ENCODE data around the gene TCHH.

Gene TCHH

DNA sequence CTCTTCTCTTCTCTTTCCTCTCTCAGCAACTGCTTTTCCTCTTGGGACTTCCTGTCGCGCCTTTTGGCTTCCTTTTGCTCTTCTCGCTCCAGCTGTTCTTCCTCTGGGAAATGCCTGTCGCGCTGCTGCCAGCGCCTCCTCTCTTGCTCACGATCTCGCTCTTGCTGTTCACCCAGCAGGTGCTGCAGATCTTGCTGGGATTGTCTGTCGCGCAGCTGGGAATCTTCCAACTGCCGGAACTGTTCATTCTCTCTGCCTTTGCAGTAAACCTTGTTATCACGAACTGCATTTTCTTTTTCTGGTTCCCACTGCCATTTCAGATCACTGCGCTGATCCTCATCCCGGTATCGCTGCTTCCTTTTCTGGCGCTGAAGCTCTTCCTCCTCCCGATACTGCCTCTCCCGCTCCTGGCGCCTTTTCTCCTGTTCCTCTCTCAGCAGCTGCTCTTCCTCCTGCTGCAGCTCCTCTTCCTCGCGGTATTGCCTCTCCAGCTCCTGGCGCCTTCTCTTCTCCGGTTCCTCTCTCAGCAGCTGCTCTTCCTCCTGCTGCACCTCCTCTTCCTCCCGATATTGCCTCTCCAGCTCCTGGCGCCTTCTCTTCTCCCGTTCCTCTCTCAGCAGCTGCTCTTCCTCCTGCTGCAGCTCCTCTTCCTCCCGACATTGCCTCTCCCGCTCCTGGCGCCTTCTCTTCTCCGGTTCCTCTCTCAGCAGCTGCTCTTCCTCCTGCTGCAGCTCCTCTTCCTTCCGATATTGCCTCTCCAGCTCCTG lies 5.8 kb downstream of the TCHH start:
- TF ChIP-seq, protein P1, sequence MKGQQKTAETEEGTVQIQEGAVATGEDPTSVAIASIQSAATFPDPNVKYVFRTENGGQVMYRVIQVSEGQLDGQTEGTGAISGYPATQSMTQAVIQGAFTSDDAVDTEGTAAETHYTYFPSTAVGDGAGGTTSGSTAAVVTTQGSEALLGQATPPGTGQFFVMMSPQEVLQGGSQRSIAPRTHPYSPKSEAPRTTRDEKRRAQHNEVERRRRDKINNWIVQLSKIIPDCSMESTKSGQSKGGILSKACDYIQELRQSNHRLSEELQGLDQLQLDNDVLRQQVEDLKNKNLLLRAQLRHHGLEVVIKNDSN (IDR thresholded peaks at IDR 0.05): no peak
- TF ChIP-seq, protein P2, sequence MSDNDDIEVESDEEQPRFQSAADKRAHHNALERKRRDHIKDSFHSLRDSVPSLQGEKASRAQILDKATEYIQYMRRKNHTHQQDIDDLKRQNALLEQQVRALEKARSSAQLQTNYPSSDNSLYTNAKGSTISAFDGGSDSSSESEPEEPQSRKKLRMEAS (IDR thresholded peaks at IDR 0.05): no peak
- TF ChIP-seq EGR1 (IDR thresholded peaks at IDR 0.05): no peak
- TF ChIP-seq NFIC (IDR thresholded peaks at IDR 0.05): no peak
- TF ChIP-seq FOXM1 (IDR thresholded peaks at IDR 0.05; ENCODE audit: borderline replicate concordance, low read depth): no peak
- TF ChIP-seq ZBTB7A (IDR thresholded peaks at IDR 0.05; ENCODE audit: low read depth): no peak
- TF ChIP-seq, protein P3, sequence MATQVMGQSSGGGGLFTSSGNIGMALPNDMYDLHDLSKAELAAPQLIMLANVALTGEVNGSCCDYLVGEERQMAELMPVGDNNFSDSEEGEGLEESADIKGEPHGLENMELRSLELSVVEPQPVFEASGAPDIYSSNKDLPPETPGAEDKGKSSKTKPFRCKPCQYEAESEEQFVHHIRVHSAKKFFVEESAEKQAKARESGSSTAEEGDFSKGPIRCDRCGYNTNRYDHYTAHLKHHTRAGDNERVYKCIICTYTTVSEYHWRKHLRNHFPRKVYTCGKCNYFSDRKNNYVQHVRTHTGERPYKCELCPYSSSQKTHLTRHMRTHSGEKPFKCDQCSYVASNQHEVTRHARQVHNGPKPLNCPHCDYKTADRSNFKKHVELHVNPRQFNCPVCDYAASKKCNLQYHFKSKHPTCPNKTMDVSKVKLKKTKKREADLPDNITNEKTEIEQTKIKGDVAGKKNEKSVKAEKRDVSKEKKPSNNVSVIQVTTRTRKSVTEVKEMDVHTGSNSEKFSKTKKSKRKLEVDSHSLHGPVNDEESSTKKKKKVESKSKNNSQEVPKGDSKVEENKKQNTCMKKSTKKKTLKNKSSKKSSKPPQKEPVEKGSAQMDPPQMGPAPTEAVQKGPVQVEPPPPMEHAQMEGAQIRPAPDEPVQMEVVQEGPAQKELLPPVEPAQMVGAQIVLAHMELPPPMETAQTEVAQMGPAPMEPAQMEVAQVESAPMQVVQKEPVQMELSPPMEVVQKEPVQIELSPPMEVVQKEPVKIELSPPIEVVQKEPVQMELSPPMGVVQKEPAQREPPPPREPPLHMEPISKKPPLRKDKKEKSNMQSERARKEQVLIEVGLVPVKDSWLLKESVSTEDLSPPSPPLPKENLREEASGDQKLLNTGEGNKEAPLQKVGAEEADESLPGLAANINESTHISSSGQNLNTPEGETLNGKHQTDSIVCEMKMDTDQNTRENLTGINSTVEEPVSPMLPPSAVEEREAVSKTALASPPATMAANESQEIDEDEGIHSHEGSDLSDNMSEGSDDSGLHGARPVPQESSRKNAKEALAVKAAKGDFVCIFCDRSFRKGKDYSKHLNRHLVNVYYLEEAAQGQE (IDR thresholded peaks at IDR 0.05; ENCODE audit: low read depth): no peak
- TF ChIP-seq EP300 (IDR thresholded peaks at IDR 0.05; ENCODE audit: borderline replicate concordance): no peak
- no peak for TF ChIP-seq TAF1 (IDR thresholded peaks at IDR 0.05; ENCODE audit: low read depth)
- no peak for TF ChIP-seq TEAD4 (IDR thresholded peaks at IDR 0.05)
- no peak for TF ChIP-seq YY1 (IDR thresholded peaks at IDR 0.05; ENCODE audit: low read depth)
- no peak for TF ChIP-seq TCF12 (IDR thresholded peaks at IDR 0.05; ENCODE audit: low read depth)
- no peak for TF ChIP-seq RAD21 (IDR thresholded peaks at IDR 0.05; ENCODE audit: low read depth)
- TF ChIP-seq CEBPB (IDR thresholded peaks at IDR 0.05): no peak
- no peak for TF ChIP-seq CREB1 (IDR thresholded peaks at IDR 0.05; ENCODE audit: low read depth)

DNA sequence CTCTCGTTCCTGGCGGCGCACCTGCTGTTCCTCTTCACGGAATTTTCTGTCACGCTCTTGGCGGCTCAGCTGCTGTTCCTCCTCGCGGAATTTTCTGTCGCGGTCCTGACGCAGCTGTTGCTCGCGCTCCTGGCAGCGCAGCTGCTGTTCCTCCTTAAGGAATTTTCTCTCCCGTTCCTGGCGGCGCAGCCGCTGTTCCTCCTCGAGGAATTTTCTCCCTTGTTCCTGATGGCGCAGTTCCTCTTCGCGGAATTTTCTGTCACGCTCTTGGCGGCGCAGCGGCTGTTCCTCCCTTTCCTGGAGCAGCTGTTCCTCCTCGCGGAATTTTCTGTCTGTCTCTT lies 6.4 kb downstream of the TCHH start:
- TF ChIP-seq CREB1 (IDR thresholded peaks at IDR 0.05; ENCODE audit: low read depth) (no peak), ZBTB7A (IDR thresholded peaks at IDR 0.05; ENCODE audit: low read depth) (no peak), YY1 (IDR thresholded peaks at IDR 0.05; ENCODE audit: low read depth) (no peak), TEAD4 (IDR thresholded peaks at IDR 0.05) (no peak), TCF12 (IDR thresholded peaks at IDR 0.05; ENCODE audit: low read depth) (no peak), NFIC (IDR thresholded peaks at IDR 0.05) (no peak), RAD21 (IDR thresholded peaks at IDR 0.05; ENCODE audit: low read depth) (no peak), TAF1 (IDR thresholded peaks at IDR 0.05; ENCODE audit: low read depth) (no peak), CEBPB (IDR thresholded peaks at IDR 0.05) (no peak)

DNA sequence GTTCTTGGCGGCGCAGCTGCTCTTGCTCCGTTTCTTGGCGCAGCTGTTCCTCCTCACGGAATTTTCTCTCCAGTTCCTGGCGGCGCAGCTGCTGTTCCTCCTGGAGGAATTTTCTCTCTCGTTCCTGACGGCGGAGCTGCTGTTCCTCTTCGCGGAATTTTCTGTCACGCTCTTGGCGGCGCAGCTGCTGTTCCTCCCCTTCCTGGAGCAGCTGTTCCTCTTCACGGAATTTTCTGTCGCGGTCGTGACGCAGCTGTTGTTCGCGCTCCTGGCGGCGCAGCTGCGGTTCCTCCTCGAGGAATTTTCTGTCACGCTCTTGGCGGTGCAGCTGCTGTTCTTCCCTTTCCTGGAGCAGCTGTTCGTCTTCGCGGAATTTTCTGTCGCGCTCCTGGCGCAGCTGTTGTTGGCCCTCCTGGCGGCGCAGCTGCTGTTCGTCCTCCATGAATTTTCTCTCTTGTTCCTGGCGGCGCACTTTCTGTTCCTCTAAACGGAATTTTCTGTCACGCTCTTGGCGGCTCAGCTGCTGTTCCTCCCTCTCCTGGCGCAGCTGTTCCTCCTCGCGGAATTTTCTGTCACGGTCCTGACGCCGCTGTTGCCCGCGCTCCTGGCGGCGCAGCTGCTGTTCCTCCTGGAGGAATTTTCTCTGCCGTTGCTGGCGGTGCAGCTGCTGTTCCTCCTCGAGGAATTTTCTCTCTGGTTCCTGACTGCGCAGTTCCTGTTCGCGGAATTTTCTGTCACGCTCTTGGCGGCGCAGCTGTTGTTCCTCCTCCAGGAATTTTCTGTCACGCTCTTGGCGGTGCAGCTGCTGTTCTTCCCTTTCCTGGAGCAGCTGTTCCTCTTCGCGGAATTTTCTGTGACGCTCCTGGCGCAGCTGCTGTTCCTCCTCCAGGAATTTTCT lies 7.0 kb downstream of the TCHH start:
- TF ChIP-seq TCF12 (IDR thresholded peaks at IDR 0.05; ENCODE audit: low read depth): no peak
- TF ChIP-seq EGR1 (IDR thresholded peaks at IDR 0.05): no peak
- no peak for TF ChIP-seq NFIC (IDR thresholded peaks at IDR 0.05)
- no peak for TF ChIP-seq YY1 (IDR thresholded peaks at IDR 0.05; ENCODE audit: low read depth)
- TF ChIP-seq, protein P3 (IDR thresholded peaks at IDR 0.05; ENCODE audit: low read depth): no peak

DNA sequence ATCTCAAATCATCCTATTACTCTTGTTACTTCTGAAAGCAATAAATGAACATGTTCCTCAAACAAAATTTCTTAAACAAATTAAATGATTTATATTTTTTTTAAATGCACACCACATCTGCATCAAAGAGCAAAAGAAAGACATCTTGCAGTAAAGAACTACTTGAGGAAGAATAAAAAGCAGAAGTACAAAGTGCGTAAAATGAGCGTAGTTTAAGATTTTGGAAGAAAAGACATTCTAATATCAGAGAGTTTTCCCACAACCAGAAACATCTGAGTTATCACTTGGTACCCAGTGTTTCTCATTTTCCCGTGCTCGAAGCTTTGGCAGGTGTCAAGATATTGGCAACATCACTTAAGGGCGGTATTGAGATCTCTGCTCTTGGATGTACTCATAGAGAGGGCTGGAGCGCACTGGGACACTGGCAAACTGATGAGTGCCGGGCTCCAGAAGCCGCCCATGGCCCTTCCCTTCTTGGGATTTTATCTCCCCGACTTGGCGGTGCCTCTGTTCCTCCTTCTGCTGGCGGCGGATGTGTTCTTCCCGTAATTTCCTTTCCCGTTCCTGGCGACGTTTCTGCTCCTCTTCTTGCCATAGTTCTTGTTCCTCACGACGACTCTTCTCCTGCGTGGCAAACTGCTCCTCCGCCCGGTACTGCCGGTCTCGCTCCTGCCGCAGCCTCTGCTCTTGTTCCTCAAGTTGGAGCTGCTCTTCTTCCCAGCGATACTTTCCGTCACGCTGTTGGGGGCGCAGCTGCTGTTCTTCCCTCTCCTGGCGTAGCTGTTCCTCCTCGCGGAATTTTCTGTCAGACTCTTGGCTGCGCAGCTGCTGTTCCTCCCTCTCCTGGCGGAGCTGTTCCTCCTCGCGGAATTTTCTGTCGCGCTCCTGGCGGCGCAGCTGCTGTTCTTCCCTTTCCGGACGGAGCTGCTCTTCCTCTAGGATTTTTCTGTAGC lies 7.9 kb downstream of the TCHH start:
- no peak for TF ChIP-seq EGR1 (IDR thresholded peaks at IDR 0.05)
- no peak for TF ChIP-seq TCF12 (IDR thresholded peaks at IDR 0.05; ENCODE audit: low read depth)
- no peak for TF ChIP-seq TAF1 (IDR thresholded peaks at IDR 0.05; ENCODE audit: low read depth)
- TF ChIP-seq ZBTB7A (IDR thresholded peaks at IDR 0.05; ENCODE audit: low read depth): no peak
- no peak for TF ChIP-seq CREB1 (IDR thresholded peaks at IDR 0.05; ENCODE audit: low read depth)
- TF ChIP-seq CEBPB (IDR thresholded peaks at IDR 0.05): no peak
- no peak for TF ChIP-seq YY1 (IDR thresholded peaks at IDR 0.05; ENCODE audit: low read depth)
- TF ChIP-seq, protein P2 (IDR thresholded peaks at IDR 0.05): no peak
- TF ChIP-seq, protein P3 (IDR thresholded peaks at IDR 0.05; ENCODE audit: low read depth): no peak
- no peak for TF ChIP-seq RAD21 (IDR thresholded peaks at IDR 0.05; ENCODE audit: low read depth)
- no peak for TF ChIP-seq FOXM1 (IDR thresholded peaks at IDR 0.05; ENCODE audit: borderline replicate concordance, low read depth)
